ENCODE results near the gene PDE4A. TPM values are rescaled to one million over a fixed set of nuclear protein-coding genes. Genes with fewer than 3 reads are reported as not detected.

PDE4A gene
- total RNA-seq, 4 donors from 2014 or later: 9.0 to 15.9 (median 13.1) TPM

DNA sequence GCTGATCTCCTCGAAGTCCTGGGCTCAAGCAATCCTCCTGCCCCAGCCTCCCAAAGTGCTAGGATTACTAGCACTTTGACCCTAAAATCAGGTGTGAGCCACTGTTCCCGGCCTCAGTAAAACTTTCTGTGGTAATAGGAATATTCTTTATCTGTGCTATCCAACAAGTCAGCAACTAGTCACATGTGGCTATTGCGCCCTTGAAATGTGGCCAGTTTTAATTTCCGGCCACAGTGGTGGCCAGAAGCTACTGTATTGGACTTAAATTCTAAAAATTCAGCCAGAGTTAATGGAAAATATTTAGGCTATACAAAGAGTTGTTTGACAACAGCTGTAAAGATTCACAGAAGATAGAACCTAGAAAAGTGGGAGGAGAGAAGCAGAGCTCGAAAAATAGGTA is 52.9 kb downstream of the PDE4A start:
- no peak overlapping the region for H3K27ac ChIP-seq
- no peaks in the 10 kb centered on the region for H3K27me3 ChIP-seq
- intact Hi-C loops (cut with DNase I; ENCODE audit: low total_unique reads): no loop called here
- no peak for DNase-seq
- in situ Hi-C loops (cut with MboI; ENCODE audit: low pct_ligation_motif_present in 1 of 4, low pct_unique_long_range_greater_than_20kb in 1 of 4, low sequenced_read_pairs in 3 of 4): no loop called here
- 72 to 82% methylated on average over 4 to 5 of the region's 5 CpGs for WGBS, 2 donors (ENCODE audit: low coverage in 1 of 2)
- no peak overlapping the region for H3K4me3 ChIP-seq
- TF ChIP-seq, protein P1, sequence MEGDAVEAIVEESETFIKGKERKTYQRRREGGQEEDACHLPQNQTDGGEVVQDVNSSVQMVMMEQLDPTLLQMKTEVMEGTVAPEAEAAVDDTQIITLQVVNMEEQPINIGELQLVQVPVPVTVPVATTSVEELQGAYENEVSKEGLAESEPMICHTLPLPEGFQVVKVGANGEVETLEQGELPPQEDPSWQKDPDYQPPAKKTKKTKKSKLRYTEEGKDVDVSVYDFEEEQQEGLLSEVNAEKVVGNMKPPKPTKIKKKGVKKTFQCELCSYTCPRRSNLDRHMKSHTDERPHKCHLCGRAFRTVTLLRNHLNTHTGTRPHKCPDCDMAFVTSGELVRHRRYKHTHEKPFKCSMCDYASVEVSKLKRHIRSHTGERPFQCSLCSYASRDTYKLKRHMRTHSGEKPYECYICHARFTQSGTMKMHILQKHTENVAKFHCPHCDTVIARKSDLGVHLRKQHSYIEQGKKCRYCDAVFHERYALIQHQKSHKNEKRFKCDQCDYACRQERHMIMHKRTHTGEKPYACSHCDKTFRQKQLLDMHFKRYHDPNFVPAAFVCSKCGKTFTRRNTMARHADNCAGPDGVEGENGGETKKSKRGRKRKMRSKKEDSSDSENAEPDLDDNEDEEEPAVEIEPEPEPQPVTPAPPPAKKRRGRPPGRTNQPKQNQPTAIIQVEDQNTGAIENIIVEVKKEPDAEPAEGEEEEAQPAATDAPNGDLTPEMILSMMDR (IDR thresholded peaks at IDR 0.05): no peak
- TF ChIP-seq EP300 (IDR thresholded peaks at IDR 0.05; ENCODE audit: low read depth) (no peak), POLR2A (IDR thresholded peaks at IDR 0.05) (no peak), POLR2AphosphoS5 (IDR thresholded peaks at IDR 0.05) (no peak)
- peaks cover 0 to under 1% (median 0%) of the 10 kb centered on the region in 4 donors for H3K4me1 ChIP-seq
- H3K36me3 ChIP-seq: no peaks in the 10 kb centered on the region
- H3K9me3 ChIP-seq: no peaks in the 10 kb centered on the region

DNA sequence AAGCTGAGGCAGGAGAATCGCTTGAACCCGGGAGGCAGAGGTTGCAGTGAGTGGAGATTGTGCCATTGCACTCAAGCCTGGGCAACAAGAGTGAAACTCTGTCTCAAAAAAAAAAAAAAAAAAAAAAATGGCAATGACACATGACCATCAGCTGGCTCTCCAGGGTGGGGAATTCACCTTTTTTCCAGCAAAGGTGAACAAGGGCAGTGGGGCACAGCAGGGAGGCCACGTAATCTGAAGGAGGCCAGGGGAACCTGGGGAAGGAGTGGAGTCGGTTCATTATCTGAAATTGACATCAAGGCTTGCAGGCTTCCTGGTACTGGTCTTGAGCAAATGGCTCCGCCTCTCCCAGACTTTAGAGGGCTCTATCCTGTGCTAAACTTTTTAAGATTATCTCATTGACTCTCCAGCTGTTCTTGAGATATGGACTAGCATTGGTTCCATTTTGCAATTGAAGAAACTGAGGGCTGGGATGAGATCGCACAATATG is 54.7 kb downstream of the PDE4A start:
- in situ Hi-C loops (cut with MboI; ENCODE audit: low pct_ligation_motif_present in 1 of 4, low pct_unique_long_range_greater_than_20kb in 1 of 4, low sequenced_read_pairs in 3 of 4) (no loop called here), intact Hi-C loops (cut with DNase I; ENCODE audit: low total_unique reads) (no loop called here)
- Histone ChIP-seq H3K27ac (no peak overlapping the region), H3K4me3 (no peak overlapping the region), H3K36me3 (no peaks in the 10 kb centered on the region), H3K27me3 (no peaks in the 10 kb centered on the region), H3K4me1 (peaks cover 3 to 18% (median 10%) of the 10 kb centered on the region in 4 donors), H3K9me3 (no peaks in the 10 kb centered on the region)
- no peak for DNase-seq
- WGBS, 2 donors (ENCODE audit: low coverage in 1 of 2): 67 to 80% methylated on average over 3 to 6 of the region's 6 CpGs
- TF ChIP-seq, protein P1 (IDR thresholded peaks at IDR 0.05): no peak
- TF ChIP-seq EP300 (IDR thresholded peaks at IDR 0.05; ENCODE audit: low read depth) (no peak), POLR2A (IDR thresholded peaks at IDR 0.05) (no peak), POLR2AphosphoS5 (IDR thresholded peaks at IDR 0.05) (no peak)

DNA sequence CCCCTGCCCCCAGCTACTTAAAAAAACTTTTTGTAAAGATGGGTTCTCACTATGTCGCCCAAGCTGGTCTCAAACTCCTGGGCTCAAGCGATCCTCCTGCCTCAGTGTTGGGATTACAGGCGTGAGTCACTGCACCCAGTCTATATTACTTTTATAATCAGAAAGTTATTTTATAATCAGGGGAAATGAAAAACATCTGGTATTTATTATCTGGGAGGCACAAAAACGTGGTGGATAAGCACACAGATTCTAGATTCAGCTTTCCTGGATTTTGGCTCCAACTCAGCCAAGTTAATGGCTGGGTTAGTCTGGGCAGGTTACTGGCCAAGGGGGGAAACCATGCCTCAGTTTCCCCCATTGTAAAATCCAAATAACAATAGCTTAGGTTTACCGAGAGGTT is 58.1 kb downstream of the PDE4A start:
- no peak overlapping the region for H3K27ac ChIP-seq
- no peak for DNase-seq
- no peak for TF ChIP-seq EP300 (IDR thresholded peaks at IDR 0.05; ENCODE audit: low read depth)
- TF ChIP-seq, protein P1 (IDR thresholded peaks at IDR 0.05): no peak
- TF ChIP-seq POLR2AphosphoS5 (IDR thresholded peaks at IDR 0.05): no peak
- H3K4me3 ChIP-seq: peak overlapping the region in 1 of 4 donors; percentile 49
- H3K9me3 ChIP-seq: no peaks in the 10 kb centered on the region
- H3K27me3 ChIP-seq: no peaks in the 10 kb centered on the region
- H3K36me3 ChIP-seq: no peaks in the 10 kb centered on the region
- peaks cover 3 to 32% (median 12%) of the 10 kb centered on the region in 4 donors for H3K4me1 ChIP-seq
- WGBS, 2 donors (ENCODE audit: low coverage in 1 of 2): 16 to 22% methylated on average over 5 of the region's 5 CpGs
- in situ Hi-C loops (cut with MboI; ENCODE audit: low pct_ligation_motif_present in 1 of 4, low pct_unique_long_range_greater_than_20kb in 1 of 4, low sequenced_read_pairs in 3 of 4) (no loop called here), intact Hi-C loops (cut with DNase I; ENCODE audit: low total_unique reads) (no loop called here)

DNA sequence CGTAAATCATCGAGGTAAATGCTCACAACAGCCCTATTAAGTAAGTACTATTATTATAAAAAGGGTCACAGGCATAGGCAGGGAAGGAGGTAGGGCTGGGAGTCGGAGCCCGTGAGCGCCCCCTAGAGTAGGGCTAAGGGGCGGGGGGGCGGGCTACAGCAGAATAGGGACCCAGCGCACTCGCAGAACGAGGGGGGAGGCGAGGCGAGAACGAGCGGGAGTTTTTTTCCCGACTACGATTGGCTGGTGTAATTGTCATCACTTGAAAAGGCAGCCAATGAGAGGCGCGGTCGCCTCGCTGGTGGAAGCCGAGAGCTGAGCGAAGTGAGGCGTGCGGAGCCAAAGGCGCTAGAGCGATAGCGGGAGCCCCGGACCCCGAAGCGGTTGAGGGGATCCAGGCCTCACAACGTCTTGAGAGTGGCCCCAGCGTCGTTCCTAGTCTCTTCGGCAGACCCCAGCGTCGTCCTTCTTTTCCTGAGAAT is 58.6 kb downstream of the PDE4A start:
- Histone ChIP-seq H3K9me3 (no peaks in the 10 kb centered on the region), H3K36me3 (no peaks in the 10 kb centered on the region), H3K27me3 (no peaks in the 10 kb centered on the region), H3K27ac (peak overlapping the region in 3 of 4 donors; percentile 5 to 51 (median 41)), H3K4me1 (peaks cover 3 to 33% (median 12%) of the 10 kb centered on the region in 4 donors), H3K4me3 (peak overlapping the region; percentile 12 to 49 (median 20))
- DNase-seq: peak; percentile 89
- in situ Hi-C loops (cut with MboI; ENCODE audit: low pct_ligation_motif_present in 1 of 4, low pct_unique_long_range_greater_than_20kb in 1 of 4, low sequenced_read_pairs in 3 of 4) (no loop called here), intact Hi-C loops (cut with DNase I; ENCODE audit: low total_unique reads) (no loop called here)
- 0 to 14% methylated on average over 23 to 36 of the region's 36 CpGs for WGBS, 2 donors (ENCODE audit: low coverage in 1 of 2)
- TF ChIP-seq POLR2AphosphoS5 (IDR thresholded peaks at IDR 0.05) (no peak), EP300 (IDR thresholded peaks at IDR 0.05; ENCODE audit: low read depth) (no peak), POLR2A (IDR thresholded peaks at IDR 0.05) (no peak)
- TF ChIP-seq, protein P1 (IDR thresholded peaks at IDR 0.05): peak in 4 of 5 experiments; percentile 21 to 80 (median 75)

All from transverse colon (tissue), 4 donors.